CD14-positive monocyte (primary cell): ENCODE results near the gene KIF16B. TPM values are rescaled to one million over a fixed set of nuclear protein-coding genes. Genes with fewer than 3 reads are reported as not detected.

Source experiments
- DNase-seq, 3 donors: peaks; one replicate each; pipeline ENCODE4 v3.0.0-alpha.2; 2011 to 2022
- H2AFZ ChIP-seq: 2 replicates; pipeline ENCODE4 v1.6.0; 2012; ENCODE audit warnings: mild to moderate bottlenecking, low read depth, low read length, inconsistent platforms; ENCODE audit not compliant: insufficient read depth, poor library complexity, severe bottlenecking
- H3K27ac ChIP-seq, 2 donors: 1 replicate in 1 of 2; 2 replicates in 1 of 2; pipeline ENCODE4 v1.5.1; 2012 to 2013; ENCODE audit warnings: low read length in 2 of 2, control low read depth in 1 of 2, inconsistent platforms in 1 of 2, low read depth in 1 of 2, mild to moderate bottlenecking in 1 of 2
- H3K27me3 ChIP-seq, 2 donors: one replicate each; pipeline versions ENCODE4 v1.6.0 to v1.6.1; 2011 to 2013; ENCODE audit warnings: low read length in 2 of 2; ENCODE audit not compliant: control insufficient read depth in 2 of 2, insufficient read depth in 2 of 2
- H3K36me3 ChIP-seq, 2 donors: replicated peaks in 1 of 2; 1 replicate in 1 of 2; 2 replicates in 1 of 2; pipeline versions ENCODE4 v1.5.1 to v1.6.1; 2012 to 2013; ENCODE audit warnings: low read length in 2 of 2, control low read depth in 1 of 2, inconsistent platforms in 1 of 2, mild to moderate bottlenecking in 1 of 2; ENCODE audit not compliant: insufficient read depth in 2 of 2, control insufficient read depth in 1 of 2
- H3K4me1 ChIP-seq, 2 donors: 1 replicate in 1 of 2; 2 replicates in 1 of 2; pipeline versions ENCODE4 v1.5.1 to v1.6.1; 2012 to 2013; ENCODE audit warnings: low read length in 2 of 2, control low read depth in 1 of 2, inconsistent platforms in 1 of 2, mild to moderate bottlenecking in 1 of 2, moderate library complexity in 1 of 2; ENCODE audit not compliant: insufficient read depth in 2 of 2, control insufficient read depth in 1 of 2
- H3K4me2 ChIP-seq: replicated peaks from 2 replicates; pipeline ENCODE3; 2012; ENCODE audit warnings: low read length, moderate library complexity, mild to moderate bottlenecking; ENCODE audit not compliant: poor library complexity, severe bottlenecking; ENCODE audit errors: extremely low read depth
- H3K4me3 ChIP-seq, 3 experiments: fragments of 200-600 bp in 1 of 3; sonication (generic) in 1 of 3; replicated peaks in 1 of 3; 1 replicate in 2 of 3; 2 replicates in 1 of 3; pipeline ENCODE4 v1.5.1; 2011 to 2013; ENCODE audit warnings: low read length in 3 of 3, mild to moderate bottlenecking in 3 of 3, control low read depth in 2 of 3, low read depth in 2 of 3, inconsistent platforms in 1 of 3, moderate library complexity in 1 of 3
- H3K79me2 ChIP-seq: 2 replicates; pipeline ENCODE4 v1.6.0; 2012; ENCODE audit warnings: mild to moderate bottlenecking, control low read depth, inconsistent platforms, low read length, moderate library complexity; ENCODE audit not compliant: insufficient read depth
- H3K9ac ChIP-seq: 2 replicates; pipeline ENCODE4 v1.6.0; 2017; ENCODE audit warnings: low read length, mild to moderate bottlenecking; ENCODE audit not compliant: insufficient read depth, poor library complexity, severe bottlenecking
- H3K9me3 ChIP-seq, 2 donors: replicated peaks in 1 of 2; 1 replicate in 1 of 2; 2 replicates in 1 of 2; pipeline versions ENCODE4 v1.5.1 to v1.6.1; 2012 to 2013; ENCODE audit warnings: low read length in 2 of 2, control low read depth in 1 of 2; ENCODE audit not compliant: control insufficient read depth in 1 of 2, insufficient read depth in 1 of 2
- H4K20me1 ChIP-seq: 2 replicates; pipeline ENCODE4 v1.6.0; 2012; ENCODE audit warnings: mild to moderate bottlenecking, low read length, control low read depth, moderate library complexity; ENCODE audit not compliant: insufficient read depth
- H3K27ac Mint-ChIP-seq, 7 donors: one replicate each; pipeline ENCODE4 v1.8.0; 2020; ENCODE audit warnings: mild to moderate bottlenecking in 7 of 7, mixed read lengths in 7 of 7, moderate library complexity in 6 of 7, inconsistent platforms in 2 of 7
- H3K27me3 Mint-ChIP-seq, 3 donors: one replicate each; pipeline ENCODE4 v1.8.0; 2021 to 2022; ENCODE audit warnings: low read depth in 3 of 3, mild to moderate bottlenecking in 3 of 3, mixed read lengths in 3 of 3, moderate library complexity in 3 of 3, inconsistent platforms in 1 of 3
- H3K36me3 Mint-ChIP-seq, 2 donors: one replicate each; pipeline ENCODE4 v1.8.0; 2020; ENCODE audit warnings: mixed read lengths in 2 of 2, inconsistent platforms in 1 of 2, mild to moderate bottlenecking in 1 of 2
- H3K4me1 Mint-ChIP-seq: one replicate; pipeline ENCODE4 v1.8.0; 2020; ENCODE audit warnings: mild to moderate bottlenecking, mixed read lengths
- H3K4me3 Mint-ChIP-seq, 2 donors: one replicate each; pipeline ENCODE4 v1.8.0; 2020; ENCODE audit warnings: mild to moderate bottlenecking in 2 of 2, mixed read lengths in 2 of 2, moderate library complexity in 1 of 2
- H3K9me3 Mint-ChIP-seq, 7 donors: one replicate each; pipeline ENCODE4 v1.8.0; 2020 to 2022; ENCODE audit warnings: mixed read lengths in 7 of 7, mild to moderate bottlenecking in 6 of 7, moderate library complexity in 6 of 7, inconsistent platforms in 2 of 7
- CTCF ChIP-seq: fragments of 200-600 bp; IDR thresholded peaks from one replicate; pipeline ENCODE4 v1.8.0; 2022; ENCODE audit warnings: antibody characterized with exemption, mild to moderate bottlenecking
- WGBS: methylation state at CpG from one replicate; pipeline ENCODE4 v1.1.5; 2013; ENCODE audit warnings: missing lambda C conversion rate; ENCODE audit not compliant: insufficient coverage; 5-methylcytosine and 5-hydroxymethylcytosine counted together
- intact Hi-C, 2 donors: fragments of 100-400 bp; cut with micrococcal nuclease; formaldehyde crosslinking; loops; one replicate each; pipeline versions ENCODE4 v1.15.0 to v1.15.1; 2023
- polyA plus RNA-seq, 3 donors: library from polyadenylated mRNA; depleted of rRNA in 1 of 3; unstranded in 2 of 3; stranded (reverse) in 1 of 3; fragments of 300-500 nt in 2 of 3; fragments of >200 nt in 1 of 3; fragmentation: Illumina TruSeq in 2 of 3; gene quantifications; 1 replicate in 2 of 3; 2 replicates in 1 of 3; pipeline ENCODE4 v1.2.3, GENCODE V29; 2012 to 2021

KIF16B gene
- polyA plus RNA-seq, 3 donors: 0.89 to 2.9 (median 2.8) TPM

GRCh38 chr20:16312998-16313397 is 260.2 kb downstream of the KIF16B start:
- H3K9ac ChIP-seq: no peak overlapping the region
- H3K9me3 ChIP-seq: no peaks in the 10 kb centered on the region
- DNase-seq: no peak
- Mint-ChIP-seq H3K4me3 (no peak overlapping the region), H3K36me3 (peaks cover 23 to 37% of the 10 kb centered on the region in 2 donors), H3K9me3 (peaks cover 0 to 9% (median 2%) of the 10 kb centered on the region in 7 donors), H3K27me3 (no peaks in the 10 kb centered on the region), H3K27ac (no peak overlapping the region), H3K4me1 (peaks cover 16% of the 10 kb centered on the region)
- intact Hi-C loops: no loop called here
- no peaks in the 10 kb centered on the region for H4K20me1 ChIP-seq
- no peak overlapping the region for H3K4me2 ChIP-seq
- TF ChIP-seq CTCF: no peak
- no peak overlapping the region for H3K27ac ChIP-seq
- no peak overlapping the region for H2AFZ ChIP-seq
- H3K4me1 ChIP-seq: peaks cover 7 to 16% of the 10 kb centered on the region in 2 donors
- H3K36me3 ChIP-seq: peaks cover 0 to 11% of the 10 kb centered on the region in 2 donors
- no peak overlapping the region for H3K4me3 ChIP-seq
- no peaks in the 10 kb centered on the region for H3K27me3 ChIP-seq
- no peaks in the 10 kb centered on the region for H3K79me2 ChIP-seq

DNA sequence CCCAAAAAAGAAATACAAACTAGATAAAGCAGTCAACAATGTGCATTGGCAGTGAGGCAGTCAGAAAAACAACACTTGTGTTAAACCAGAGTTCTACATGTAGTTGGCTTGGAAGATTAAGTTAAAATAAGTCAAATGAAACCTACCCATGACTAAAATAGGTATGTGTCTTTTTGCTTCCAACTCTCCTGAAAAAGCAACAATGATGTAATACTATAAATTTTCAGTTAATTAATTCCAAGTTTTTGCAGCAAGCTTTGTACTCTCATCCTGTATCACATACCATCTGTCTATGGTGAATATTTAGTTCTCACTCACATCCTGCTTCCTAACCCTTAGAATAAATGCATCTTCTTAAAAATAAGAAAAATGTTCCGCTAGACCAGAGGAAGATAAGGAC is 261.5 kb downstream of the KIF16B start:
- no peaks in the 10 kb centered on the region for H3K79me2 ChIP-seq
- intact Hi-C loops: no loop called here
- H3K9me3 Mint-ChIP-seq: peaks cover 0 to 9% (median 2%) of the 10 kb centered on the region in 7 donors

More for the DNA sequence above, 261.5 kb downstream of the KIF16B start:
- Histone ChIP-seq H3K9ac (no peak overlapping the region), H3K27ac (no peak overlapping the region), H4K20me1 (no peaks in the 10 kb centered on the region), H3K4me3 (no peak overlapping the region), H3K27me3 (no peaks in the 10 kb centered on the region), H2AFZ (no peak overlapping the region), H3K9me3 (no peaks in the 10 kb centered on the region), H3K36me3 (peaks cover 0 to 11% of the 10 kb centered on the region in 2 donors), H3K4me2 (no peak overlapping the region), H3K4me1 (peaks cover 0 to 4% of the 10 kb centered on the region in 2 donors)
- no peak overlapping the region for H3K4me3 Mint-ChIP-seq
- no peak overlapping the region for H3K27ac Mint-ChIP-seq
- H3K4me1 Mint-ChIP-seq: peaks cover 5% of the 10 kb centered on the region
- WGBS: no CpG with 5 or more reads among the region's 1 CpG
- DNase-seq: no peak
- TF ChIP-seq CTCF: no peak
- peaks cover 23 to 37% of the 10 kb centered on the region in 2 donors for H3K36me3 Mint-ChIP-seq
- no peaks in the 10 kb centered on the region for H3K27me3 Mint-ChIP-seq
